Uterus (tissue), 4 donors: ENCODE data around the gene KIAA0825. TPM values are rescaled to one million over a fixed set of nuclear protein-coding genes. Genes with fewer than 3 reads are reported as not detected.

ENCODE experiments used
- DNase-seq, 2 donors: peaks; one replicate each; pipeline ENCODE4 v3.0.0-alpha.2; 2019 to 2020
- H3K27ac ChIP-seq, 2 donors: fragments of 200-600 bp; sonication (generic); 1 replicate in 1 of 2; 2 replicates in 1 of 2; pipeline ENCODE4 v1.5.1; 2016 to 2018
- H3K27me3 ChIP-seq, 2 donors: fragments of 200-600 bp; sonication (generic); one replicate each; pipeline ENCODE4 v1.5.1; 2018 to 2019; ENCODE audit warnings: control low read depth in 1 of 2
- H3K36me3 ChIP-seq, 2 donors: fragments of 200-600 bp; sonication (generic); one replicate each; pipeline ENCODE4 v1.5.1; 2019; ENCODE audit warnings: control low read depth in 1 of 2
- H3K4me1 ChIP-seq, 2 donors: fragments of 200-600 bp; sonication (generic); one replicate each; pipeline ENCODE4 v1.5.1; 2018 to 2019; ENCODE audit warnings: control low read depth in 1 of 2
- H3K4me3 ChIP-seq, 2 donors: fragments of 200-600 bp; sonication (generic); 1 replicate in 1 of 2; 2 replicates in 1 of 2; pipeline ENCODE4 v1.5.1; 2018 to 2019; ENCODE audit warnings: mild to moderate bottlenecking in 1 of 2
- H3K9me3 ChIP-seq, 2 donors: fragments of 200-600 bp; sonication (generic); one replicate each; pipeline ENCODE4 v1.5.1; 2019; ENCODE audit warnings: control low read depth in 1 of 2
- POLR2A ChIP-seq, 2 donors: fragments of 450-650 bp; IDR thresholded peaks; one replicate each; pipeline ENCODE4 v1.6.1; 2016; ENCODE audit warnings: antibody characterized with exemption in 2 of 2, mild to moderate bottlenecking in 1 of 2, moderate library complexity in 1 of 2
- intact Hi-C: fragments of 100-400 bp; cut with DNase I; formaldehyde crosslinking; loops from one replicate; pipeline ENCODE4 v1.15.1; 2023; ENCODE audit warnings: low total_unique reads
- total RNA-seq, 4 donors: library from RNA; depleted of rRNA in 3 of 4; stranded (reverse); fragments of >200 nt in 3 of 4; gene quantifications; one replicate each; pipeline versions ENCODE4 v1.1.0 to v1.2.4, GENCODE V29; 2014 to 2023
- TF ChIP-seq, protein P1 (sequence below), 4 experiments: fragments of 200-600 bp in 2 of 4; fragments of 450-650 bp in 2 of 4; sonication (generic) in 2 of 4; IDR thresholded peaks; one replicate each; pipeline ENCODE4 v1.5.1; 2016 to 2019; ENCODE audit warnings: antibody characterized with exemption in 4 of 4, mild to moderate bottlenecking in 2 of 4, moderate library complexity in 1 of 4
- donor health status: DM: yes; HTN: yes; CAD: no.

Gene KIAA0825
- total RNA-seq, 4 donors from 2014 or later, result 1.5 to 34.6 (median 4.5) TPM

DNA sequence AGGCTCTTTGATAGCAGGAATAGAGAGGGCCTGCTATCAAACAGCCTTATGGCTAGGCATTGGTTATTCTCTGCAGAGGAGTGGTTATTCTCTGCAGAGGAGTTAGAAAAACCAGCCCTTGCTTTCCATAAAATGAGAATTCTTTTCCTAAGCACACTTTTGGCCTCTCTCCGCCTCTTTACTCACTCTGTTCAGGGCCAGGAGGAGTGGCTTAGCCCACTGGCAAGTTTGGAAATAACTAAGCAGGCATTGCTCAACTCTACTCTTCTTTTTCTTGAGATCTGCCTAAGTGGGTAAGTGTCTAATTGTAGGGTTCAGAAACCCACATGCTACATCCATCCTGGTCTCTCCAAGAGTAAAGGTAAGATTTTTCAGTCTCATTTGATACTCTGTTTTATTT is 341.7 kb downstream of the KIAA0825 start:
- Histone ChIP-seq H3K4me3 (no peak overlapping the region), H3K27ac (no peak overlapping the region), H3K9me3 (no peaks in the 10 kb centered on the region), H3K4me1 (no peaks in the 10 kb centered on the region), H3K27me3 (no peaks in the 10 kb centered on the region), H3K36me3 (no peaks in the 10 kb centered on the region)
- intact Hi-C loops, result no loop called here
- TF ChIP-seq, protein P1, sequence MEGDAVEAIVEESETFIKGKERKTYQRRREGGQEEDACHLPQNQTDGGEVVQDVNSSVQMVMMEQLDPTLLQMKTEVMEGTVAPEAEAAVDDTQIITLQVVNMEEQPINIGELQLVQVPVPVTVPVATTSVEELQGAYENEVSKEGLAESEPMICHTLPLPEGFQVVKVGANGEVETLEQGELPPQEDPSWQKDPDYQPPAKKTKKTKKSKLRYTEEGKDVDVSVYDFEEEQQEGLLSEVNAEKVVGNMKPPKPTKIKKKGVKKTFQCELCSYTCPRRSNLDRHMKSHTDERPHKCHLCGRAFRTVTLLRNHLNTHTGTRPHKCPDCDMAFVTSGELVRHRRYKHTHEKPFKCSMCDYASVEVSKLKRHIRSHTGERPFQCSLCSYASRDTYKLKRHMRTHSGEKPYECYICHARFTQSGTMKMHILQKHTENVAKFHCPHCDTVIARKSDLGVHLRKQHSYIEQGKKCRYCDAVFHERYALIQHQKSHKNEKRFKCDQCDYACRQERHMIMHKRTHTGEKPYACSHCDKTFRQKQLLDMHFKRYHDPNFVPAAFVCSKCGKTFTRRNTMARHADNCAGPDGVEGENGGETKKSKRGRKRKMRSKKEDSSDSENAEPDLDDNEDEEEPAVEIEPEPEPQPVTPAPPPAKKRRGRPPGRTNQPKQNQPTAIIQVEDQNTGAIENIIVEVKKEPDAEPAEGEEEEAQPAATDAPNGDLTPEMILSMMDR (IDR thresholded peaks at IDR 0.05), result no peak
- TF ChIP-seq POLR2A (IDR thresholded peaks at IDR 0.05), result no peak
- no peak for DNase-seq

DNA sequence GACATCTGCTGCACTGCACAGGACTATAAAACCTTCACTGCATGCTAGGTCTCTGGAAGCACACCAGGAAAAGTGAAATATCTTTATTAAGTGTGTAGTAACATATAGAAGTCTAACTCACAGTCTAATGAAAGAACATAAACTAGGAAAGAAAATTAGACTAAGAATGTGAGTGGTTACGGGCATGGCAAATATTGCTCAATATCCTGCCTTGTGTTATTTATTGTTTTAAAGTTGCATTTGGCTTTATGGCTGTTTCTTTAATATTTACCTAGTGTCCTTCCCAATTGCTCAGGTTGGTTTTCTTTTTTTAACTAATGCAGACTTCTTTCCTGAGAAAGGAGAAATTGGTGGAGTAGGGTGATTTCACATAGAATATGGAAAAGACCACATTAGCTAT is 342.4 kb downstream of the KIAA0825 start:
- TF ChIP-seq, protein P1 (IDR thresholded peaks at IDR 0.05), result no peak
- no peaks in the 10 kb centered on the region for H3K9me3 ChIP-seq
- intact Hi-C loops, result no loop called here

DNA sequence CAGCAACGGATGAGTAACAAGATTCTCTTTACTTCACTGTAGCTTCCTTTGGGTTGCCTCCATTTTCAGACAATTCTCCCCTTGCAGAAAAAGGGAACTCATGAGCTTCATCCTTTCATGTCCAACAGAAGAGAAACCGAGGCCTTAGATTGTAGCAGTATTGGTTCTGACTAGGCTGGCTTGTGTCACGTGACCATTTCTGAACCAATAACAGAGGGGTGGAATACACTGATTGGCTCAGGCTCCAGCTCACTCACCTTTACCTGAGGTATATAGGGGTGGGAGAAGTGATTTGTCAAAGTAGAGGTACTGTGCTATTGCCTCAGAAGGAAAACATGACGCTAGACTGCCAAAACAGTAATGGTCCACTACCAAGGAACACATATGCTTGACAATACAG is 343.7 kb downstream of the KIAA0825 start:
- TF ChIP-seq, protein P1 (IDR thresholded peaks at IDR 0.05), result no peak
- TF ChIP-seq POLR2A (IDR thresholded peaks at IDR 0.05), result no peak
- Histone ChIP-seq H3K27ac (no peak overlapping the region), H3K36me3 (no peaks in the 10 kb centered on the region), H3K9me3 (no peaks in the 10 kb centered on the region), H3K27me3 (no peaks in the 10 kb centered on the region), H3K4me1 (no peaks in the 10 kb centered on the region), H3K4me3 (no peak overlapping the region)
- DNase-seq, result no peak
- intact Hi-C loops, result no loop called here

More for the DNA sequence above, 342.4 kb downstream of the KIAA0825 start:
- DNase-seq, result no peak
- H3K36me3 ChIP-seq, result no peaks in the 10 kb centered on the region
- H3K4me1 ChIP-seq, result no peaks in the 10 kb centered on the region
- H3K4me3 ChIP-seq, result no peak overlapping the region
- H3K27me3 ChIP-seq, result no peaks in the 10 kb centered on the region
- no peak overlapping the region for H3K27ac ChIP-seq

DNA sequence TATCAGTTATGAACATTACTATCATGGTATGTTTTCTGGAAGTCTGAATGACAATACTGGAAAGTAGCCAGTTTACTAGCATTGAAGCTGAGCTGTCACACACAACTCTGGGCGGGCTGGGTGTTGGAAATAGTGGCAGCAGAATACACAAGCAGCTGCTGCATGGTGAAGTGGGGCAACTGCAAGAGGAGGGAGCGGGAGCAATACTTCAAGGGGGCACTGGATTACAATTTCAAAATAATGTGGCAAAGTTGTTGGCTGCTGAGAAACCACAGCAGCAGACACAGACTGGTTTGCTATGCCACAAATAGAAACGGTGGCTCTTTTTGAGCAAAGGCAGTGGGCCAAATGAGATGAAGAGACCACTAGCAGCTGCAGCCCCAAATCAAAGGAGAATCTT is 350.2 kb downstream of the KIAA0825 start:
- Histone ChIP-seq H3K27me3 (no peaks in the 10 kb centered on the region), H3K4me1 (no peaks in the 10 kb centered on the region), H3K36me3 (no peaks in the 10 kb centered on the region), H3K9me3 (no peaks in the 10 kb centered on the region), H3K27ac (no peak overlapping the region), H3K4me3 (no peak overlapping the region)
- DNase-seq, result no peak
- TF ChIP-seq, protein P1 (IDR thresholded peaks at IDR 0.05), result no peak
- TF ChIP-seq POLR2A (IDR thresholded peaks at IDR 0.05), result no peak
- intact Hi-C loops, result no loop called here

DNA sequence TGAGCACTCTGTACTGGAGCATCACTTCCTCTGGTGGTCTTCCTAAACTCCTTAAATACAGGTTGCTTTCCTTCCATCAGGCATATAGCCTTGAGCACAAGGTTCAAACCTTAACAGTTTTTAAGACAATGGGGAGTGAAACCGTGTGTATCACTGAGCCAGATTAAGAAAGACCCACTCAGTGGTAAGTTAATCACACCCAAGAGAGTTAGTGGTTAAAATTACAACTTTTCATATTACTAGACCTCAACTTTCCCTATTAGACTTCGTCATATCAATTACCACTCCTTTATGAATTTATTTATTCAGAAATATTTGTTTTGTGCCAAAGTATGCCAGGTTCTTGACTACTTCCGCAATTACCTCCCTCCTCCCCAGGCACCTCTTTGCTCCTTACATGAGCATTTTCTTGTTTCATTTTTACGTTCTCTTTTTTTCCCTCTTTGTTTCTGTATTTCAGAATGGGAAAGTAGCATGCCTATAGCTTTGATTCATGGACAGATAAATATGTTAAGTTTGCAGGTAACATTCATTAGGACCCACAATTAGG is 351.0 kb downstream of the KIAA0825 start:
- no peaks in the 10 kb centered on the region for H3K4me1 ChIP-seq
- no peak for DNase-seq
- H3K27ac ChIP-seq, result no peak overlapping the region
- H3K27me3 ChIP-seq, result no peaks in the 10 kb centered on the region
- TF ChIP-seq POLR2A (IDR thresholded peaks at IDR 0.05), result no peak
- TF ChIP-seq, protein P1 (IDR thresholded peaks at IDR 0.05), result no peak
- intact Hi-C loops, result no loop called here
- no peaks in the 10 kb centered on the region for H3K36me3 ChIP-seq
- H3K4me3 ChIP-seq, result no peak overlapping the region
- no peaks in the 10 kb centered on the region for H3K9me3 ChIP-seq
